HG03095 (cell line): ENCODE data around the gene TMEM192.
"Not testable (repeated sequence)": the region's sequence is repeated elsewhere in the genome, so short reads cannot be mapped to it uniquely, and the experiment has no call there.

Experiments
- ATAC-seq: cut with Tn5 transposase; IDR thresholded peaks from one replicate; pipeline ENCODE4 v1.9.1; 2021; ENCODE audit warnings: moderate library complexity; ENCODE audit not compliant: unreplicated experiment

Gene TMEM192

DNA sequence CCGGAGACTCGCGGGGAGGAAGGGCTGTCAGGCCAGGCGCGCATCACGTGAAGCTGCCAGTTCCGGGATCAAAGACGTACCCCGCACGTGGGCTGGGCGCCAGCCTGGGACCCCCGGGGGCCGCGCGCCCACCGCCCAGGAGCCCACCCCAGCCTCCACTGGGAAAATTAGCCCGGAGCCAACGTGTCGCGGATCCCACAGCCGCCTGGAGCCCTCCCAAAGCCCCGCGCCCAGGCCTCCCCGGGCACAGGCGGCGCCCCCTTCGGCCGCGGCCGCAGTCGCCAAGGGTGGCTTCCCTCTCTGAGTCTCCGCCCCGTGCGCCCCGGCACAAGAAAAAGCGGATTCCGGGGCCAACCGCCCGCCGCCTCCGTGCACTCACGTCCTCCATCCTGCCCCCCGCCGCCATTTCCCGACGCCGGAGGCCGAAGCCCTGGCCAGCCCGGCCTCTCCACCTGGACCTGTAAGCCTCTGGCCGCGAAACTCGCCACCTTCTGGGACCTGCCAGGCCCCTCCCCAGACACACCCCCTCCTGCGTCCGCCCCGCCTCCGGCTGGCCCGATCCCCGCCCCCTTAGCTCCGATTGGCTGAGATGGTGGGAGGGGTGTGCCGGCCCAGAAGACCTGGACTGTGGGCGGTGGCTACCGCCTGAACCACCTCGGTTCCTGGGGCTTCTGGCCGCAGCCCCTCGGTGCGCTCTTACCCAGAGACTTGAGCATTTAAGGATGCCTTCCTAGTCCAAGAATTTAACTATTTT lies at the start of gene TMEM192:
Gene TMEM192, minus strand, starts transcription at position 493 of the 754 bp plus-strand sequence. Its CDS starts 87 bp downstream, at position 406.
- ATAC-seq: peak; percentile 97

GRCh38 chr4:165158762-165159161 lies 46.1 kb upstream of the TMEM192 start:
- ATAC-seq: no peak

DNA sequence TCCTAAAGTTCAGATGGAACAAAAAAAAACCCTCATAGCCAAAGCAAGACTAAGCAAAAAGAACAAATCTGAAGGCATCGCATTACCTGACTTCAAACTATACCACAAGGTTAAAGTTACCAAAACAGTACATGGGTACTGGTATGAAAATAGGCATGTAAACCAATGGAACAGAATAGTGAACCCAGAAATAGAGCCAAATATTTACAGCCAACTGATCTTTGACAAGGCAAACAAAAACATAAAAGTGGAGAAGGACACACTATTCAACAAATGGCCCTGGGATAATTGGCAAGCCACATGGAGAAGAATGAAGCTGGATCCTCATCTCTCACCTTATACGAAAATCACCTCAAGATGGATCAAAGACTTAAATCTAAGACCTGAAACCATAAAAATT lies 44.2 kb upstream of the TMEM192 start:
- no peak for ATAC-seq

DNA sequence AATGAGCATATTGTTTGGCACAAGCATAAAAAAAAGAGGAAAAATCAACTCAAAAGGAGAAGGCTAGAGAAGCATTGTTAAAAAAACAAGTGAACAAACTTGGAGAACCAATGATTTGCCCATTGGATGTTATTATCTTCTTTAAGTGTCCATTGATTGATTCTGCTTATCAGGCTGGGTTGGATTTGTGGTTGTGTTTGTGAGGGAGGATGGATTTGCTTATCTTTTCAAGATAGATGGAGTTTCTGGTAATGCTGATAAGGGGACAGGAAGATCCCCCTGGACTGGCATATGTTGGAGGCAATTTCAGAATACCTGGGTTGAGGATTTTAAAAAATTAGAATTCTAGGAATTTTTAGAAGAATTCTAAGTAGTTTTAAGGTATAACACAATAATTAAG lies 41.8 kb upstream of the TMEM192 start:
- ATAC-seq: no peak

GRCh38 chr4:165152527-165152926 lies 39.9 kb upstream of the TMEM192 start:
- ATAC-seq: no peak

- no peak for ATAC-seq
Measured at GRCh38 chr4:165151734-165152133, 39.1 kb upstream of the TMEM192 start.

DNA sequence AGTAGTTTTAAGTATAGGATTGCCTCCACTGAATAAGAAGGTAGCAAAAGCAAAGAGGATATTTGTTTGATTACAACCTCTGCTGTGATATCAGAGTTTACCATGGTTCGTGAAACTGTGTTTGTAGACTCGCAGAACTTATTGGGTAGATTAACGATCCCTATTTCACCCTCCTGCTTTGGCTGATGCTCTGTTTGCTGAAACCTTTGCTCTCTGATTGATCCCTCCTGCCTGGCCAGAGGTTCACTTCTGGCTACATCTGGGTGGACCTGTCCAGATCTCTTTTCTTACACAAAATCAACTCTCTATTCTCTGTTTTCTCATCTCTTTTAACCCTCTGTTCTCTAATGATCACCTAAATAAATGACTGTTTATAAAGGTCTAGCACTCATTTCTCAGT lies 37.9 kb upstream of the TMEM192 start:
- no peak for ATAC-seq

DNA sequence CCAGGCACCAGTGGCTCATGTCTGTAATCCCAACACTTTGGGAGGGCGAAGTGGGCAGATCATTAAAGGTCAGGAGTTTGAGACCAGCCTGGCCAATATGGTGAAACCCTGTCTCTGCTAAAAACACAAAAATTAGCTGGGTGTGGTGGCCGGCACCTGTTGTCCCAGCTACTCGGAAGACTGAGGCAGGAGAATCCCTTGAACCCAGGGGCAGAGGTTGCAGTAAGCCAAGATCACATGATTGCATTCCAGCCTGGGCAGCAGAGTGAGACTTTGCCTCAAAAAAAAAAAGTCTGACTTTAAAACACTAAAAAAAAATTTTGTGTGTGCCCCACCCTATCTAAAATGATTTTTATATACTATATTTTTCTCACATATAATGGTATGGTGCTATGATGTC lies 26.2 kb upstream of the TMEM192 start:
- ATAC-seq: no peak

GRCh38 chr4:165137205-165137604 lies 24.5 kb upstream of the TMEM192 start:
- no peak for ATAC-seq

GRCh38 chr4:165136529-165136928 lies 23.9 kb upstream of the TMEM192 start:
- ATAC-seq: no peak

GRCh38 chr4:165133150-165133549 lies 20.5 kb upstream of the TMEM192 start:
- no peak for ATAC-seq

- ATAC-seq: peak; percentile 73
Measured at GRCh38 chr4:165131247-165131832, 18.7 kb upstream of the TMEM192 start.

DNA sequence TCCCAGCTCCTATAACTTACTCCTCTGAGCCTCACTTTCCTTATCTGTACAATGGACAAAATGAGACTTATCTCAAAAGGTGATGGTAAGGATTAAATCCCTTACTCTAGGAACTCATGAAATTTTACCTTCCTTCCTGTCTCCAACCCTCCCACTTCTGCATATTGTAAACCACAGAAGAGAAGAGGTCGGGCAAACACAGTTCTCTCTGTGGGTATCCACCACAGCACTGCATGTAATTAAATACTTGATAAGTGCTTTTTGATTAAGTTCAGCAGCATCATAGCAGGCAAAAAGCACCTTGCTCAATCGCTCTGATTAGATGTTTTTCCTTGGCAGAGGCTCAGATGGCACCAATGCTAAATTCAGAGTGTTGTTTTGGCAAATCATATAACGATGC lies 17.3 kb upstream of the TMEM192 start:
- no peak for ATAC-seq

- not testable (repeated sequence) for ATAC-seq
Measured at GRCh38 chr4:165125869-165126499, 13.3 kb upstream of the TMEM192 start.

GRCh38 chr4:165124488-165124887 lies 11.8 kb upstream of the TMEM192 start:
- no peak for ATAC-seq

GRCh38 chr4:165118256-165118909 lies 5.7 kb upstream of the TMEM192 start:
- ATAC-seq: peak; percentile 90

DNA sequence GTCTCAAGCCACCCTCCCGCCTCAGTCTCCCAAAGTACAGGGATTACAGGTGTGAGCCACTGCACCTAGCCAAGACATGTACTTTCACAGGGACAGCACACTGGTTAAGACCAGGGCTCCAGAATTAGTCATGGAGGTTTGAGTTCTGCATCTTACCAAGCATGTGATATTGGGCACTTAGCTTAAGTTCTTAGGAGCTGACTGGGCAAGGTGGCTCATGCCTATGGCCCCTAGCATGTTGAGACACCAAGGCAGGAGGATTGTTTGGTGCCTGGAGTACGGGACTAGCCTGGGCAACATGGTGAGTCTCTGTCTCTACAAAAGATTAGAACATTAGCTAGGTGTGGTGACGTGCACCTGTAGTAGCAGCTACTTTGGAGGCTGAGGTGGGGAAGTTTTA lies 2.6 kb upstream of the TMEM192 start:
- ATAC-seq: no peak

DNA sequence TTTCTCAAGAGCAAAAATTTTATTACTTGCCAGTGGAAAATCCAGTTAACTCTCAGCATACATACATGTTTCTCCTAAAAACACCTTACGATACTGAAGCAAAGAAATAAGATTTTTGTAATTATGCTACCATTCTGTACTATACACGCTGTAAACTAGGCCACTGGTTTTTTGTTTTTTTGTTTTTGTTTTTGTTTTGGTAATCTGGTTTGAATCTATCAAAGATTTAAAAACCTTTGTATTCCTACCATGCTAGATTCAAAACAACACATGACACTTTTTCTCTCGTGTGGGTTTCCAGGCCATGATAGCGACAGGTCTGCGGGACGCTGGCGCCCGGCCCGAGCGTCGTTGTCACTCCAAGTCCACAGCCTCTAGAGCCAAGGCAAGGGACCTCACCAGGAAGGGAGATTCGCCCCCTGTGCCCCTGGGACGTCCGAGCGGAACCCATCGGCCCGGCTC lies 723 bp downstream of the TMEM192 start:
- ATAC-seq: no peak

- ATAC-seq: no peak
Measured at GRCh38 chr4:165106518-165106917, 6.1 kb downstream of the TMEM192 start.

DNA sequence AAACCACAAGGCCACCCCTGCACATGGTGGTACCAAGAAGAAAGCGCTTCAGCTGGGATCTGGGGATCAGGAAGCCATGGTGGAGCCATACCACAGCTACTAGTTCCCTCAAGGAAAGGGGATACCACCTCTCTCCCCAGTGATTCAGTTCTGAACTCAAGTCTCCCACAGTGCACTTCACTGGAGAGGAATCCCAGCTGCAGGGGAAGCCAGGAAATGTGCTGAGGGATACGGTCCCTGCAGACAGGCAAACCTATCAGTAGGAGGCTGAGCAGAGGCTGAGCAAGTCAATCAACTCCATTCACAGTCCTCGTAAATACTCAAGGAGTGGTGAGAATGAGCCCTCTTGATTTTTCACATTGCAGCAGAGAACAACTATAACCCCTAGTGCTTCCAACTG lies 11.0 kb downstream of the TMEM192 start:
- no peak for ATAC-seq

GRCh38 chr4:165096776-165097175 lies 15.9 kb downstream of the TMEM192 start:
- ATAC-seq: no peak

- ATAC-seq: no peak
Measured at GRCh38 chr4:165095291-165095690, 17.4 kb downstream of the TMEM192 start.
